H1 (cell line): Measurements from ENCODE around the gene MYO5A. TPM values are rescaled to one million over a fixed set of nuclear protein-coding genes. Genes with fewer than 3 reads are reported as not detected.

Experiments used
- BRCA1 ChIP-seq: IDR thresholded peaks from 2 replicates; pipeline ENCODE4 v1.6.1; 2012; ENCODE audit warnings: low read depth, low read length, improper control_type of control experiment
- EP300 ChIP-seq, 2 experiments: IDR thresholded peaks; 1 replicate in 1 of 2; 2 replicates in 1 of 2; pipeline ENCODE4 v1.6.1; 2011 to 2012; ENCODE audit warnings: low read depth in 2 of 2, low read length in 2 of 2, mild to moderate bottlenecking in 2 of 2, borderline replicate concordance in 1 of 2, inconsistent platforms in 1 of 2, moderate library complexity in 1 of 2
- MAFK ChIP-seq: IDR thresholded peaks from 2 replicates; pipeline ENCODE4 v1.6.1; 2012; ENCODE audit warnings: low read depth, mild to moderate bottlenecking, improper control_type of control experiment, low read length
- NANOG ChIP-seq: IDR thresholded peaks from 2 replicates; pipeline ENCODE4 v1.6.1; 2011; ENCODE audit warnings: low read length, low read depth, mild to moderate bottlenecking, inconsistent platforms; ENCODE audit not compliant: insufficient read depth, poor library complexity, severe bottlenecking
- PHF8 ChIP-seq: fragments of 200-600 bp; sonication (generic); conservative IDR thresholded peaks from 2 replicates; pipeline ENCODE4 v1.7.1; 2012; ENCODE audit warnings: low read depth, mild to moderate bottlenecking, inconsistent platforms, low read length, moderate library complexity
- POU5F1 ChIP-seq: IDR thresholded peaks from 2 replicates; pipeline ENCODE4 v1.6.1; 2011; ENCODE audit warnings: low read depth, mild to moderate bottlenecking, low read length, moderate library complexity
- SRF ChIP-seq: IDR thresholded peaks from 2 replicates; pipeline ENCODE4 v1.6.1; 2011; ENCODE audit warnings: mild to moderate bottlenecking, low read depth, low read length, moderate library complexity
- polyA plus RNA-seq, 7 experiments: library from polyadenylated mRNA; depleted of rRNA in 3 of 7; stranded (reverse) in 5 of 7; unstranded in 2 of 7; fragments of >200 nt in 5 of 7; fragments of 200-250 nt in 2 of 7; gene quantifications; 1 replicate in 5 of 7; 2 replicates in 1 of 7; 4 replicates in 1 of 7; pipeline versions ENCODE4 v1.2.1 to v1.2.3, GENCODE V29; 2011 to 2013; ENCODE audit warnings: missing spikeins in 2 of 7, mixed read lengths in 2 of 7
- total RNA-seq: library from RNA; stranded (reverse); fragmentation: NEBNext Ultra II Directional; extraction: Animal tissue kit (Norgen Biotek cat#: 25700); gene quantifications from 2 replicates; pipeline ENCODE4 v1.2.1, GENCODE V29; 2021
- TF ChIP-seq, protein P1 (sequence below): fragments of 300-600 bp; sonication (generic); IDR thresholded peaks from 2 replicates; pipeline ENCODE4 v1.7.1; 2012; ENCODE audit warnings: low read length, moderate library complexity, mild to moderate bottlenecking, inconsistent platforms; ENCODE audit not compliant: insufficient replicate concordance
- TF ChIP-seq, protein P2 (sequence below), 3 experiments: IDR thresholded peaks; 1 replicate in 2 of 3; 2 replicates in 1 of 3; pipeline versions ENCODE4 v1.5.1 to v1.6.1; 2011; ENCODE audit warnings: low read length in 3 of 3, mild to moderate bottlenecking in 3 of 3, inconsistent platforms in 2 of 3, low read depth in 1 of 3, moderate library complexity in 1 of 3; ENCODE audit not compliant: insufficient read depth in 1 of 3; ENCODE audit errors: control extremely low read depth in 1 of 3

MYO5A gene
- total and polyA plus RNA-seq, 2 of the 8 experiments (the other 6 are each of a cell fraction or from before 2014, with no cell fraction given): 11.4 to 24.7 TPM

GRCh38 chr15:52317688-52318087 lies 211.0 kb downstream of the MYO5A start (continued):
- TF ChIP-seq, protein P1, sequence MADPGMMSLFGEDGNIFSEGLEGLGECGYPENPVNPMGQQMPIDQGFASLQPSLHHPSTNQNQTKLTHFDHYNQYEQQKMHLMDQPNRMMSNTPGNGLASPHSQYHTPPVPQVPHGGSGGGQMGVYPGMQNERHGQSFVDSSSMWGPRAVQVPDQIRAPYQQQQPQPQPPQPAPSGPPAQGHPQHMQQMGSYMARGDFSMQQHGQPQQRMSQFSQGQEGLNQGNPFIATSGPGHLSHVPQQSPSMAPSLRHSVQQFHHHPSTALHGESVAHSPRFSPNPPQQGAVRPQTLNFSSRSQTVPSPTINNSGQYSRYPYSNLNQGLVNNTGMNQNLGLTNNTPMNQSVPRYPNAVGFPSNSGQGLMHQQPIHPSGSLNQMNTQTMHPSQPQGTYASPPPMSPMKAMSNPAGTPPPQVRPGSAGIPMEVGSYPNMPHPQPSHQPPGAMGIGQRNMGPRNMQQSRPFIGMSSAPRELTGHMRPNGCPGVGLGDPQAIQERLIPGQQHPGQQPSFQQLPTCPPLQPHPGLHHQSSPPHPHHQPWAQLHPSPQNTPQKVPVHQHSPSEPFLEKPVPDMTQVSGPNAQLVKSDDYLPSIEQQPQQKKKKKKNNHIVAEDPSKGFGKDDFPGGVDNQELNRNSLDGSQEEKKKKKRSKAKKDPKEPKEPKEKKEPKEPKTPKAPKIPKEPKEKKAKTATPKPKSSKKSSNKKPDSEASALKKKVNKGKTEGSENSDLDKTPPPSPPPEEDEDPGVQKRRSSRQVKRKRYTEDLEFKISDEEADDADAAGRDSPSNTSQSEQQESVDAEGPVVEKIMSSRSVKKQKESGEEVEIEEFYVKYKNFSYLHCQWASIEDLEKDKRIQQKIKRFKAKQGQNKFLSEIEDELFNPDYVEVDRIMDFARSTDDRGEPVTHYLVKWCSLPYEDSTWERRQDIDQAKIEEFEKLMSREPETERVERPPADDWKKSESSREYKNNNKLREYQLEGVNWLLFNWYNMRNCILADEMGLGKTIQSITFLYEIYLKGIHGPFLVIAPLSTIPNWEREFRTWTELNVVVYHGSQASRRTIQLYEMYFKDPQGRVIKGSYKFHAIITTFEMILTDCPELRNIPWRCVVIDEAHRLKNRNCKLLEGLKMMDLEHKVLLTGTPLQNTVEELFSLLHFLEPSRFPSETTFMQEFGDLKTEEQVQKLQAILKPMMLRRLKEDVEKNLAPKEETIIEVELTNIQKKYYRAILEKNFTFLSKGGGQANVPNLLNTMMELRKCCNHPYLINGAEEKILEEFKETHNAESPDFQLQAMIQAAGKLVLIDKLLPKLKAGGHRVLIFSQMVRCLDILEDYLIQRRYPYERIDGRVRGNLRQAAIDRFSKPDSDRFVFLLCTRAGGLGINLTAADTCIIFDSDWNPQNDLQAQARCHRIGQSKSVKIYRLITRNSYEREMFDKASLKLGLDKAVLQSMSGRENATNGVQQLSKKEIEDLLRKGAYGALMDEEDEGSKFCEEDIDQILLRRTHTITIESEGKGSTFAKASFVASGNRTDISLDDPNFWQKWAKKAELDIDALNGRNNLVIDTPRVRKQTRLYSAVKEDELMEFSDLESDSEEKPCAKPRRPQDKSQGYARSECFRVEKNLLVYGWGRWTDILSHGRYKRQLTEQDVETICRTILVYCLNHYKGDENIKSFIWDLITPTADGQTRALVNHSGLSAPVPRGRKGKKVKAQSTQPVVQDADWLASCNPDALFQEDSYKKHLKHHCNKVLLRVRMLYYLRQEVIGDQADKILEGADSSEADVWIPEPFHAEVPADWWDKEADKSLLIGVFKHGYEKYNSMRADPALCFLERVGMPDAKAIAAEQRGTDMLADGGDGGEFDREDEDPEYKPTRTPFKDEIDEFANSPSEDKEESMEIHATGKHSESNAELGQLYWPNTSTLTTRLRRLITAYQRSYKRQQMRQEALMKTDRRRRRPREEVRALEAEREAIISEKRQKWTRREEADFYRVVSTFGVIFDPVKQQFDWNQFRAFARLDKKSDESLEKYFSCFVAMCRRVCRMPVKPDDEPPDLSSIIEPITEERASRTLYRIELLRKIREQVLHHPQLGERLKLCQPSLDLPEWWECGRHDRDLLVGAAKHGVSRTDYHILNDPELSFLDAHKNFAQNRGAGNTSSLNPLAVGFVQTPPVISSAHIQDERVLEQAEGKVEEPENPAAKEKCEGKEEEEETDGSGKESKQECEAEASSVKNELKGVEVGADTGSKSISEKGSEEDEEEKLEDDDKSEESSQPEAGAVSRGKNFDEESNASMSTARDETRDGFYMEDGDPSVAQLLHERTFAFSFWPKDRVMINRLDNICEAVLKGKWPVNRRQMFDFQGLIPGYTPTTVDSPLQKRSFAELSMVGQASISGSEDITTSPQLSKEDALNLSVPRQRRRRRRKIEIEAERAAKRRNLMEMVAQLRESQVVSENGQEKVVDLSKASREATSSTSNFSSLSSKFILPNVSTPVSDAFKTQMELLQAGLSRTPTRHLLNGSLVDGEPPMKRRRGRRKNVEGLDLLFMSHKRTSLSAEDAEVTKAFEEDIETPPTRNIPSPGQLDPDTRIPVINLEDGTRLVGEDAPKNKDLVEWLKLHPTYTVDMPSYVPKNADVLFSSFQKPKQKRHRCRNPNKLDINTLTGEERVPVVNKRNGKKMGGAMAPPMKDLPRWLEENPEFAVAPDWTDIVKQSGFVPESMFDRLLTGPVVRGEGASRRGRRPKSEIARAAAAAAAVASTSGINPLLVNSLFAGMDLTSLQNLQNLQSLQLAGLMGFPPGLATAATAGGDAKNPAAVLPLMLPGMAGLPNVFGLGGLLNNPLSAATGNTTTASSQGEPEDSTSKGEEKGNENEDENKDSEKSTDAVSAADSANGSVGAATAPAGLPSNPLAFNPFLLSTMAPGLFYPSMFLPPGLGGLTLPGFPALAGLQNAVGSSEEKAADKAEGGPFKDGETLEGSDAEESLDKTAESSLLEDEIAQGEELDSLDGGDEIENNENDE: no peak
- TF ChIP-seq EP300 (IDR thresholded peaks at IDR 0.05; ENCODE audit: borderline replicate concordance in 1 of 2, low read depth in 2 of 2, low read length in 2 of 2) (no peak), BRCA1 (no peak), SRF (no peak), NANOG (no peak), POU5F1 (no peak), PHF8 (no peak), MAFK (no peak)
- TF ChIP-seq, protein P2, sequence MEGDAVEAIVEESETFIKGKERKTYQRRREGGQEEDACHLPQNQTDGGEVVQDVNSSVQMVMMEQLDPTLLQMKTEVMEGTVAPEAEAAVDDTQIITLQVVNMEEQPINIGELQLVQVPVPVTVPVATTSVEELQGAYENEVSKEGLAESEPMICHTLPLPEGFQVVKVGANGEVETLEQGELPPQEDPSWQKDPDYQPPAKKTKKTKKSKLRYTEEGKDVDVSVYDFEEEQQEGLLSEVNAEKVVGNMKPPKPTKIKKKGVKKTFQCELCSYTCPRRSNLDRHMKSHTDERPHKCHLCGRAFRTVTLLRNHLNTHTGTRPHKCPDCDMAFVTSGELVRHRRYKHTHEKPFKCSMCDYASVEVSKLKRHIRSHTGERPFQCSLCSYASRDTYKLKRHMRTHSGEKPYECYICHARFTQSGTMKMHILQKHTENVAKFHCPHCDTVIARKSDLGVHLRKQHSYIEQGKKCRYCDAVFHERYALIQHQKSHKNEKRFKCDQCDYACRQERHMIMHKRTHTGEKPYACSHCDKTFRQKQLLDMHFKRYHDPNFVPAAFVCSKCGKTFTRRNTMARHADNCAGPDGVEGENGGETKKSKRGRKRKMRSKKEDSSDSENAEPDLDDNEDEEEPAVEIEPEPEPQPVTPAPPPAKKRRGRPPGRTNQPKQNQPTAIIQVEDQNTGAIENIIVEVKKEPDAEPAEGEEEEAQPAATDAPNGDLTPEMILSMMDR (IDR thresholded peaks at IDR 0.05; ENCODE audit: control extremely low read depth in 1 of 3, insufficient read depth in 1 of 3, low read depth in 1 of 3, low read length in 3 of 3): no peak
